ENCODE data around the gene SSPN.

Gene SSPN, protein sequence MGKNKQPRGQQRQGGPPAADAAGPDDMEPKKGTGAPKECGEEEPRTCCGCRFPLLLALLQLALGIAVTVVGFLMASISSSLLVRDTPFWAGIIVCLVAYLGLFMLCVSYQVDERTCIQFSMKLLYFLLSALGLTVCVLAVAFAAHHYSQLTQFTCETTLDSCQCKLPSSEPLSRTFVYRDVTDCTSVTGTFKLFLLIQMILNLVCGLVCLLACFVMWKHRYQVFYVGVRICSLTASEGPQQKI

GRCh38 chr12:26195250-26195640 is at the start of gene SSPN:
TSS of gene SSPN (plus strand) at chr12:26195573. CDS start at chr12:26195673, 100 bp downstream.
- peak within 1 kb of the TSS; percentile 40 for H3K4me3 ChIP-seq (ENCODE audit: low read depth, low read length)
- DNase-seq (ENCODE audit: low read depth): peak; percentile 21
- TF ChIP-seq CTCF (IDR thresholded peaks at IDR 0.05; ENCODE audit: insufficient read depth, low read depth, low read length, missing control alignments): no peak

- DNase-seq (ENCODE audit: low read depth): no peak
- TF ChIP-seq CTCF (IDR thresholded peaks at IDR 0.05; ENCODE audit: insufficient read depth, low read depth, low read length, missing control alignments): no peak
- no peak overlapping the region for H3K4me3 ChIP-seq (ENCODE audit: low read depth, low read length)
Measured at GRCh38 chr12:26148291-26148690, 47.1 kb upstream of the SSPN start.

DNA sequence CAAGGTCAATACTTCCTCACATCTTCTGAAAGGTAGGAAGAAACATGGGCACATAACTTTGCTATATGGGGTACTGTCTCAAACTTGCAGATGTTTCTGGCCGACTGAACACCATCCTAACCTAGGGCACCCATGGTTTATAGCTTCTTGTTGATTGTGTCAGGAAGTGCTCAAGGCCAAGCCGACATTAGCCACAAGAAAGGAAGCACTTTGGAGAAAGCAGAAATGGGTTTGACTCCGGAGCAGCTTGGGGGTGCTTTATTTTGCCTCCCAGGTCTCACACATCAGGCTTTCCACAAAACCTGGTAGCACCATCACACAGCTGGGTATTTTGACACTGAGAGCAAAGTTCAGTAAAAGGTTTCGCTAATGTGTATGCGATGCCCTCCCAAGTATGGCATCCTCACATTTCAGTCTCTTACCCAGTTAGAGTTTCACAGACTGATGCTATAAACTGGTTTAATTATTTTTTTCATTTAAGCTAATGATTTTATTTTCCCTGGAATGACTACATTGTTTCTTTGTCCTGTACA is 45.3 kb upstream of the SSPN start:
- no peak for TF ChIP-seq CTCF (IDR thresholded peaks at IDR 0.05; ENCODE audit: insufficient read depth, low read depth, low read length, missing control alignments)
- DNase-seq (ENCODE audit: low read depth): no peak
- no peak overlapping the region for H3K4me3 ChIP-seq (ENCODE audit: low read depth, low read length)

- H3K4me3 ChIP-seq (ENCODE audit: low read depth, low read length): no peak overlapping the region
- DNase-seq (ENCODE audit: low read depth): no peak
- no peak for TF ChIP-seq CTCF (IDR thresholded peaks at IDR 0.05; ENCODE audit: insufficient read depth, low read depth, low read length, missing control alignments)
Measured at GRCh38 chr12:26150736-26151450, 44.5 kb upstream of the SSPN start.

DNA sequence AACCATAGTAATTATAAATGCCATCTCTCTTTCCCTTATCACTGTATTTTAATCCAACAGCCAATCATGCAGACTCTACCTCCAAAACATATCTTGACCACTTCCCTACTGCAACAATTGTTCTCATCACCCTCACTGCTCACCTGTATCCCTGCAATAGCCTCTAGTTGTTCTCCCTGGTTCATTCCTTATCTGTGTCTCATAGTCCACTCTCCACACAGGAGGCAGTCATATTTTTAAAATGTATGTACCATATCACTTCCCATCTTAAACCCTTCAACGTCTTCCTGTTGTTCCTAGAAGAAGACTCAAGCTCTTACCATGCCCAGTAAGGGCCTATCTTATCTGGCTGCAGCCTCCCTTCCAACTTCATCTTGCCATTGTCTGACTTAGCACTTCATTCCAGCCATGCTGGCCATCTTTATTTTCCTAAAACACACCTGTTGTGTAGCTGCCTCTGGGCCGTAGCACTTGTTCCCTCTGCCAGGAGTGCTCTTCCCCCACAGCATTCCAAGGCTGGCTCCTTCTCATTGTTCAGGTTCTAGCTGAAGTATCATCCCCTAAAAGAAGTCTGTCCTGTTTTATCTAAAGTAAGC is 42.8 kb upstream of the SSPN start:
- no peak for DNase-seq (ENCODE audit: low read depth)

More for the DNA sequence above, 42.8 kb upstream of the SSPN start:
- TF ChIP-seq CTCF (IDR thresholded peaks at IDR 0.05; ENCODE audit: insufficient read depth, low read depth, low read length, missing control alignments): no peak
- H3K4me3 ChIP-seq (ENCODE audit: low read depth, low read length): no peak overlapping the region

All from GM12865 (cell line).